ENCODE data around the gene MKI67.

MKI67 gene

GRCh38 chr10:128072046-128072445 is 54.2 kb downstream of the MKI67 start:
- no peaks in the 10 kb centered on the region for H3K9me3 ChIP-seq (ENCODE audit: insufficient read depth, low read length)
- no peaks in the 10 kb centered on the region for H3K36me3 ChIP-seq (ENCODE audit: insufficient read depth, insufficient read length, low read length)
- no peaks in the 10 kb centered on the region for H3K27me3 ChIP-seq (ENCODE audit: insufficient read depth, insufficient read length)
- no peak overlapping the region for H3K4me3 ChIP-seq (ENCODE audit: insufficient read length, low read depth)
- no peak for TF ChIP-seq YY1 (IDR thresholded peaks at IDR 0.05; ENCODE audit: insufficient read depth, insufficient read length)
- TF ChIP-seq ZNF274 (IDR thresholded peaks at IDR 0.05; ENCODE audit: low read depth, low read length): no peak
- no peak for TF ChIP-seq SUZ12 (IDR thresholded peaks at IDR 0.05; ENCODE audit: extremely low read depth, insufficient read depth, insufficient read length)
- DNase-seq (ENCODE audit: low read depth, low spot score): no peak
- peaks cover 3% of the 10 kb centered on the region for H3K4me1 ChIP-seq (ENCODE audit: insufficient read depth, insufficient read length)
- H3K9ac ChIP-seq (ENCODE audit: insufficient read length, low read depth): no peak overlapping the region

GRCh38 chr10:128071417-128071782 is 54.8 kb downstream of the MKI67 start:
- H3K9ac ChIP-seq (ENCODE audit: insufficient read length, low read depth): no peak overlapping the region

GRCh38 chr10:128070721-128071416 is 55.4 kb downstream of the MKI67 start:
- no peak for TF ChIP-seq ZNF274 (IDR thresholded peaks at IDR 0.05; ENCODE audit: low read depth, low read length)
- no peak for TF ChIP-seq SUZ12 (IDR thresholded peaks at IDR 0.05; ENCODE audit: extremely low read depth, insufficient read depth, insufficient read length)
- TF ChIP-seq YY1 (IDR thresholded peaks at IDR 0.05; ENCODE audit: insufficient read depth, insufficient read length): no peak
- no peak for DNase-seq (ENCODE audit: low read depth, low spot score)
- Histone ChIP-seq H3K4me1 (ENCODE audit: insufficient read depth, insufficient read length) (peaks cover 3% of the 10 kb centered on the region), H3K9me3 (ENCODE audit: insufficient read depth, low read length) (no peaks in the 10 kb centered on the region), H3K9ac (ENCODE audit: insufficient read length, low read depth) (no peak overlapping the region), H3K4me3 (ENCODE audit: insufficient read length, low read depth) (no peak overlapping the region), H3K27me3 (ENCODE audit: insufficient read depth, insufficient read length) (no peaks in the 10 kb centered on the region), H3K36me3 (ENCODE audit: insufficient read depth, insufficient read length, low read length) (peaks cover 4% of the 10 kb centered on the region)

More at GRCh38 chr10:128071417-128071782, 54.8 kb downstream of the MKI67 start:
- TF ChIP-seq ZNF274 (IDR thresholded peaks at IDR 0.05; ENCODE audit: low read depth, low read length) (no peak), SUZ12 (IDR thresholded peaks at IDR 0.05; ENCODE audit: extremely low read depth, insufficient read depth, insufficient read length) (no peak), YY1 (IDR thresholded peaks at IDR 0.05; ENCODE audit: insufficient read depth, insufficient read length) (no peak)
- Histone ChIP-seq H3K27me3 (ENCODE audit: insufficient read depth, insufficient read length) (no peaks in the 10 kb centered on the region), H3K4me3 (ENCODE audit: insufficient read length, low read depth) (no peak overlapping the region), H3K9me3 (ENCODE audit: insufficient read depth, low read length) (no peaks in the 10 kb centered on the region), H3K4me1 (ENCODE audit: insufficient read depth, insufficient read length) (peaks cover 3% of the 10 kb centered on the region), H3K36me3 (ENCODE audit: insufficient read depth, insufficient read length, low read length) (peaks cover 4% of the 10 kb centered on the region)
- no peak for DNase-seq (ENCODE audit: low read depth, low spot score)

- H3K36me3 ChIP-seq (ENCODE audit: insufficient read depth, insufficient read length, low read length): peaks cover 4% of the 10 kb centered on the region
- DNase-seq (ENCODE audit: low read depth, low spot score): no peak
- H3K4me3 ChIP-seq (ENCODE audit: insufficient read length, low read depth): no peak overlapping the region
- H3K9me3 ChIP-seq (ENCODE audit: insufficient read depth, low read length): no peaks in the 10 kb centered on the region
- H3K4me1 ChIP-seq (ENCODE audit: insufficient read depth, insufficient read length): peaks cover 3% of the 10 kb centered on the region
- H3K27me3 ChIP-seq (ENCODE audit: insufficient read depth, insufficient read length): no peaks in the 10 kb centered on the region
- no peak for TF ChIP-seq YY1 (IDR thresholded peaks at IDR 0.05; ENCODE audit: insufficient read depth, insufficient read length)
- TF ChIP-seq SUZ12 (IDR thresholded peaks at IDR 0.05; ENCODE audit: extremely low read depth, insufficient read depth, insufficient read length): no peak
- TF ChIP-seq ZNF274 (IDR thresholded peaks at IDR 0.05; ENCODE audit: low read depth, low read length): no peak
- H3K9ac ChIP-seq (ENCODE audit: insufficient read length, low read depth): no peak overlapping the region
Observed at GRCh38 chr10:128070161-128070560, 56.1 kb downstream of the MKI67 start.

GRCh38 chr10:128069351-128070051 is 56.7 kb downstream of the MKI67 start:
- peaks cover 4% of the 10 kb centered on the region for H3K36me3 ChIP-seq (ENCODE audit: insufficient read depth, insufficient read length, low read length)
- no peaks in the 10 kb centered on the region for H3K9me3 ChIP-seq (ENCODE audit: insufficient read depth, low read length)
- H3K4me1 ChIP-seq (ENCODE audit: insufficient read depth, insufficient read length): peaks cover 3% of the 10 kb centered on the region
- no peak overlapping the region for H3K9ac ChIP-seq (ENCODE audit: insufficient read length, low read depth)
- H3K4me3 ChIP-seq (ENCODE audit: insufficient read length, low read depth): no peak overlapping the region
- H3K27me3 ChIP-seq (ENCODE audit: insufficient read depth, insufficient read length): no peaks in the 10 kb centered on the region
- TF ChIP-seq YY1 (IDR thresholded peaks at IDR 0.05; ENCODE audit: insufficient read depth, insufficient read length) (no peak), ZNF274 (IDR thresholded peaks at IDR 0.05; ENCODE audit: low read depth, low read length) (no peak), SUZ12 (IDR thresholded peaks at IDR 0.05; ENCODE audit: extremely low read depth, insufficient read depth, insufficient read length) (no peak)
- peak; percentile 48 for DNase-seq (ENCODE audit: low read depth, low spot score)

GRCh38 chr10:128068398-128069285 is 57.6 kb downstream of the MKI67 start:
- no peak for TF ChIP-seq SUZ12 (IDR thresholded peaks at IDR 0.05; ENCODE audit: extremely low read depth, insufficient read depth, insufficient read length)
- no peak for TF ChIP-seq YY1 (IDR thresholded peaks at IDR 0.05; ENCODE audit: insufficient read depth, insufficient read length)
- TF ChIP-seq ZNF274 (IDR thresholded peaks at IDR 0.05; ENCODE audit: low read depth, low read length): no peak
- Histone ChIP-seq H3K9me3 (ENCODE audit: insufficient read depth, low read length) (no peaks in the 10 kb centered on the region), H3K4me3 (ENCODE audit: insufficient read length, low read depth) (no peak overlapping the region), H3K27me3 (ENCODE audit: insufficient read depth, insufficient read length) (no peaks in the 10 kb centered on the region), H3K36me3 (ENCODE audit: insufficient read depth, insufficient read length, low read length) (peaks cover 4% of the 10 kb centered on the region), H3K9ac (ENCODE audit: insufficient read length, low read depth) (no peak overlapping the region), H3K4me1 (ENCODE audit: insufficient read depth, insufficient read length) (peaks cover 9% of the 10 kb centered on the region)
- no peak for DNase-seq (ENCODE audit: low read depth, low spot score)
